Fibroblast of skin of right biceps (primary cell): ENCODE results near the gene GPD1L.
A peak's percentile ranks its signal among the peaks of the same experiment; 100 is the strongest.

Experiments used
- DNase-seq: peaks from one replicate; pipeline ENCODE4 v3.0.0-alpha.2; 2013

Gene GPD1L

GRCh38 chr3:32140943-32141342 lies 34.5 kb downstream of the GPD1L start:
- no peak for DNase-seq

- DNase-seq, result peak; percentile 98
Measured at GRCh38 chr3:32143849-32144757, 37.7 kb downstream of the GPD1L start.

- DNase-seq, result no peak
Measured at GRCh38 chr3:32146746-32147211, 40.4 kb downstream of the GPD1L start.

- peak; percentile 22 for DNase-seq
Measured at GRCh38 chr3:32147509-32147908, 41.1 kb downstream of the GPD1L start.

GRCh38 chr3:32147933-32148332 lies 41.5 kb downstream of the GPD1L start:
- peak; percentile 5 for DNase-seq

- peak; percentile 38 for DNase-seq
Measured at GRCh38 chr3:32148351-32148750, 41.9 kb downstream of the GPD1L start.

GRCh38 chr3:32153414-32154204 lies 47.2 kb downstream of the GPD1L start:
- no peak for DNase-seq

GRCh38 chr3:32154205-32154579 lies 47.8 kb downstream of the GPD1L start:
- DNase-seq, result no peak

GRCh38 chr3:32155117-32155516 lies 48.7 kb downstream of the GPD1L start:
- no peak for DNase-seq

GRCh38 chr3:32157600-32158264 lies 51.3 kb downstream of the GPD1L start:
- DNase-seq, result no peak

- DNase-seq, result no peak
Measured at GRCh38 chr3:32160706-32161214, 54.3 kb downstream of the GPD1L start.

- DNase-seq, result no peak
Measured at GRCh38 chr3:32165442-32165841, 59.0 kb downstream of the GPD1L start.

GRCh38 chr3:32166654-32167053 lies 60.2 kb downstream of the GPD1L start:
- no peak for DNase-seq

- DNase-seq, result no peak
Measured at GRCh38 chr3:32172420-32172819, 66.0 kb downstream of the GPD1L start.

GRCh38 chr3:32175607-32176197 lies 69.3 kb downstream of the GPD1L start:
- peak; percentile 52 for DNase-seq

- peak; percentile 53 for DNase-seq
Measured at GRCh38 chr3:32176989-32177701, 70.7 kb downstream of the GPD1L start.

GRCh38 chr3:32177702-32178198 lies 71.3 kb downstream of the GPD1L start:
- peak; percentile 64 for DNase-seq

GRCh38 chr3:32180141-32180784 lies 73.8 kb downstream of the GPD1L start:
- no peak for DNase-seq

GRCh38 chr3:32181365-32181764 lies 74.9 kb downstream of the GPD1L start:
- DNase-seq, result no peak

- DNase-seq, result no peak
Measured at GRCh38 chr3:32181796-32182195, 75.4 kb downstream of the GPD1L start.

- peak; percentile 83 for DNase-seq
Measured at GRCh38 chr3:32184187-32184730, 77.8 kb downstream of the GPD1L start.
